ENCODE measurements around the gene EEF1AKMT2.

Gene EEF1AKMT2

GRCh38 chr10:124740369-124741280, 51.1 kb downstream of the EEF1AKMT2 start:
- TF ChIP-seq CTCF (IDR thresholded peaks at IDR 0.05) (no peak), ZFX (IDR thresholded peaks at IDR 0.05; ENCODE audit: borderline replicate concordance) (no peak)
- H3K27ac ChIP-seq = no peak overlapping the region

- no peak for TF ChIP-seq CTCF (IDR thresholded peaks at IDR 0.05)
- no peak for TF ChIP-seq ZFX (IDR thresholded peaks at IDR 0.05; ENCODE audit: borderline replicate concordance)
- no peak overlapping the region for H3K27ac ChIP-seq
These were observed 51.7 kb downstream of the EEF1AKMT2 start for GRCh38 chr10:124739986-124740368.

GRCh38 chr10:124739119-124739921, 52.4 kb downstream of the EEF1AKMT2 start:
- no peak for TF ChIP-seq CTCF (IDR thresholded peaks at IDR 0.05)
- no peak for TF ChIP-seq ZFX (IDR thresholded peaks at IDR 0.05; ENCODE audit: borderline replicate concordance)
- H3K27ac ChIP-seq = no peak overlapping the region

- no peak for TF ChIP-seq ZFX (IDR thresholded peaks at IDR 0.05; ENCODE audit: borderline replicate concordance)
- TF ChIP-seq CTCF (IDR thresholded peaks at IDR 0.05) = no peak
- no peak overlapping the region for H3K27ac ChIP-seq
These were observed 53.2 kb downstream of the EEF1AKMT2 start for GRCh38 chr10:124738441-124738840.

GRCh38 chr10:124737708-124738107, 54.0 kb downstream of the EEF1AKMT2 start:
- TF ChIP-seq ZFX (IDR thresholded peaks at IDR 0.05; ENCODE audit: borderline replicate concordance) = no peak
- no peak for TF ChIP-seq CTCF (IDR thresholded peaks at IDR 0.05)
- no peak overlapping the region for H3K27ac ChIP-seq

GRCh38 chr10:124737221-124737620, 54.5 kb downstream of the EEF1AKMT2 start:
- TF ChIP-seq ZFX (IDR thresholded peaks at IDR 0.05; ENCODE audit: borderline replicate concordance) (no peak), CTCF (IDR thresholded peaks at IDR 0.05) (no peak)
- H3K27ac ChIP-seq = no peak overlapping the region
